ENCODE results near the gene PAQR5. TPM values are rescaled to one million over a fixed set of nuclear protein-coding genes. Genes with fewer than 3 reads are reported as not detected.
A peak's percentile ranks its signal among the peaks of the same experiment; 100 is the strongest.

The PAQR5 gene
- total RNA-seq, 1 donor from 2014 or later, result 0.82 TPM

DNA sequence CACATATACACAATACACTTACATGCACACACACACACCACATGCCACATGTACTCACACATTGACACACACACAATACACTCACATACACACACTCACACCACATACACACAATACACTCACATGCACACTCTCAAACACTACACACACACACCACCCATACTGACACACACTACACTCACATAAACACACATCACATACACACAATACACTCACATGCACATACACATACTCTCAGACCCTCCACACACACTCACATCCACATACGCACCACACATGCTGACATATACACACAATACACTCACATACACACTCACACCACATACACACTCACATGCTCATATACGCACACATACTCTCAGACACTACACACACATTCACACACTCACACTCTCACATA, 87.1 kb downstream of the PAQR5 start:
- DNase-seq (ENCODE audit: low spot score in 2 of 2), result no peak
- no peak for FAIRE-seq

DNA sequence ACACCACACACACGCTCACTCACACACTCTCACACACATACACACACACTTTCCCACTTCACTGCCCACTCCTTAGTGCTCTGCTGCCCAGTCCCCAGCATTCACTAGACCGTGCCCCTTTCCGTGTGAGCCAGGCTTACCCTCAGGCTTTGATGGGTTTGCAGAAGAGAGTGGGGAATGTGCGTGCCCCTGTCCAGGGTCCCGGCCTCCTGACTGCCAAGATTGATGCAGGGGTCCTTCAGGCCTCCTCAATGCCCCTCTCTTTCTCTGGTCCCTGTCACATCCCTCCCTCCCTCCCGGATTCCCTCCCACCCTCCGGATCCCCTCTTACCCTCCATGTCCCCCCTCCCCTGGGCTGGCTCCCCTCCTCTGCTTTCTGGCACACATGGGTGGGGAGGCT, 87.6 kb downstream of the PAQR5 start:
- DNase-seq (ENCODE audit: low spot score in 2 of 2), result no peak
- FAIRE-seq, result no peak

DNA sequence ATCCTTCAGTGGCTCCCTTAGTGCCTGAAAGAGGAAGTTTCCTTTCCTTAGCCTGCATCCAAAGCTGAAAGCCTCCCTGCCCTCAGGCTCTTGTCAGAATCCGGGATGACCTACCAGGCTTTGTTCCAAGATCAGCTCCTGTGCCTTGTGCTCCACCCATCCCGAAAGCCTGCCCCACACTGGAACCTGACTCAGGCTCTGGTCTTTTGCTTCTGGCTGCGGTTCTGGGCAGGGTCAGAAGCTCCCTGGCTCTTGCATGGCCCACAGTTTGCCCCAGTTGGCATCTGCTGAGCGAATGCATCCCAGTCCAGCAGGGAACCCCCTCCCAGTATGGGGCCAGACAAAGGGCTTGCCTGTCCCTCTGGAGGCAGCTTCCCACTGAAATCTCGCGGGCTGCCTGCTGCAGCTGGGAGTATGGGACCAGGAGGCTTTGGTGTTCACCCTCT, 89.6 kb downstream of the PAQR5 start:
- DNase-seq (ENCODE audit: low spot score in 2 of 2), result no peak

DNA sequence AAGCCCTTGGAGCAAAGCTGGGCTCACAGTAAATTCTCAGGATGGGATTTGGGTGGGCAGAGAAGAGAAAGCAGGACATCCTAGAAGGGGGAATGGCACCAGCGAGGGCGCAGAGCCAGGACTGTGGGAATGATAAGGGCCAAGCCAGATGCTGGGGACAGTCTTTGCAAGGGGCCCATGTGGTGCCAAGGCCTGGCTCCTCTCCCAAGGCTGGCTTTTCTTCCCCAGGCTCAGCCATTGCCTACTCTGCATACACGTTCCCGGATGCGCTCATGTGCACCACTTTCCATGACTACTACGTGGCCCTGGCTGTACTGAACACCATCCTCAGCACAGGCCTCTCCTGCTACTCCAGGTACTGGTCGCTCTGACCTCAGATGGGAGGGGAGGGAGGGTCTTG, 90.7 kb downstream of the PAQR5 start:
- no peak for DNase-seq (ENCODE audit: low spot score in 2 of 2)
- no peak for FAIRE-seq

More for the DNA sequence above, 89.6 kb downstream of the PAQR5 start:
- no peak for FAIRE-seq

DNA sequence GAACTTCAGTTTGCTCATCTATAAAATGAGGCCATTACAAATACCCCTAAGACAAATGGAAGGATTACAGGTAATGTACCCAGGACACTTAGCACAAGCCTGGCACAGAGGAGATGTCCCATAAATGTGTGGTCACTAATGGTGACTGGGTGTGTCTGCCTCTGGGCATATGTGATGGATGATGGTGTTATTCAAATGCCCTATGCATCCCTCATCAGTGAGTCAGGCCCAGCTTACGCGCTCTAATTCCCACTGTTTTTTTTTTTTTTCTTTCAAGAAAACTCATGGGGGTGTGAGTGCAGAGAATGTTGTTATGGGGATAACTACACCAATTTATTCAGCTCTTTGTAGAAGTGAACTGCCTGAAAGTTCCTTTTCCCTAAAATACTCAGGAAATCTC, 91.9 kb downstream of the PAQR5 start:
- no peak for FAIRE-seq

DNA sequence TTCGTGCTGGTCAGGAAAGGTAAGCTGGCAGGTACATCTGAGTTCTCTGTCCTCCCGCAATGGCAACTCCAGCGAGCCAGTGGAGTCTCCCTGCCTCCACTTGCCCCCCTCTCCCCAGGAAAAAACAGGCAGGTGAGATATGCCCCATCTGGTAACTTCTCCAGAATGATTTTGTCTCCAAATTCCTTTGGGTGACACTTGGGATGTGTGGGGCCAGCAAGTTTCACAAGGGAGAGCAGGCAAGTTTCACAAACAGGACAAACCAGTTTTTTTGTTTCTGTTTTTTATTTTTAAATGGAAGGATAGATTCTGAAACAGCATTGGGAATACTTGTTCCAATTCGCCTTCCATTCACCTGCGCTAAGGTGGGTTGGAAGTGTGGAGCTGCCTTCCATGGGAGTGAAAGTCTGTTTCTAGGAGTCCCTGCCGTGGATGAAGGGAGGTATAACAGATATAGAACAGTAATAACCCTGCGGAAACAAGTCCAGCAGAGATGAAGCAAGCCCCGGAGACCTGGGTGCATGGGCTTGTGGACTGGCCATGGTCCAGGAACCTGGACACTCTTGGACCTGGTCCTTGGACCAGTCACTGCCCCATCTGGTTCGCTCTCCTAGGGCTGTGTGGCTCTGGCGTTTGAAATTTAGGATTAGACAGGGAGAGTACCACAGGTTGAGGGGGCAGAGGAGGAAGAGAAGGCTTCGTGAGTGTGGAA, 92.5 kb downstream of the PAQR5 start:
- DNase-seq (ENCODE audit: low spot score in 2 of 2) (no peak), FAIRE-seq (no peak)

More for the DNA sequence above, 91.9 kb downstream of the PAQR5 start:
- no peak for DNase-seq (ENCODE audit: low spot score in 2 of 2)

DNA sequence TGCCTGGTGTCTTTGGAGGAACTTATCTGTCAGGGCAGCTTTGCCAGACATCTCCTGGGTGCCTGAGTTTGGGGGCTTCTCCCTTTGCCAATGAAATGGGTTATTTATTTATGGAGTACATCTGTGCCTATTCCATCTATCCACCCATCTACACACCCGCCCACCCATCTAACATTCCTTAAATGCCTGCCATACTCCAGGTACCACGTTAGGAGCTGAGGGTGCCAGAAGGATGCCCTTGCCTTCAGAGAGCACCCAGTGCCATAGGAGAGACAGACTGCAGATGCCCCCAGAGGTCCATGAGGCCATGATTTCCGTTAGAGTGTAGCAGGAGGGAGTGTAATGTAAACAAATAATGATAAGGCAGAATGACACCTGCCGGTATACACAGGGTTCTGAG, 93.6 kb downstream of the PAQR5 start:
- no peak for DNase-seq (ENCODE audit: low spot score in 2 of 2)
- FAIRE-seq, result no peak

DNA sequence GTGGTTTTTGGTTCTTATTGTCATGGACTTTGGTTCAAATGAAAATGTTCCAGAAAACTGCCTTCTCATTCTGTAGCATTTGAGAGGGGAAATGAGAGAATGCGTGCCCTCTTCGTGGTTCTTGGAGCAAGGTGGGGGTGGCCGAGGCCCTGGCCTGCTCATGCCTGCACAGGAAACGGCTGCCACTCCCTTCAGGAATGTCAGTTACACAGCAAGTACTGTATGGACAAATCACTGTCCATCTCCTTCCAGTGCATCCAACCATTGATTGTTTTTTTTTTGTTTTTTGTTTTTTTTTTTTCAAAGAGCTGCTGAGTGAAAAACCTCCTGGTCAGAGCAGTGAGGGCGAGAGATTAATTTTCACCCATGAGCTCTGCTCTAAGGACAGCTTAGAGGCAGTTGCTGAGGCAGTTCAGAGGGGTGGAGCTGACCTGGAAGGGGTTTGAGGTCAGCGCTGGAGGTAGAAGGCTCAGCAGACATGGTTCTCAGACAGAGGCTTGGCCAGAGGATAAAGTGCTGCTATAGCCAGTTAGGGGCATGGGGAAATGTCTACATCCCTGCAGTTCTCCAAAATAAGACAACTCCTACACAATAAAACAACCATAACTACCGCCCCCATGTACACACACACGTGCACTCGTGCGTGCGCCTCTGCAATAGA, 95.2 kb downstream of the PAQR5 start:
- no peak for FAIRE-seq
- DNase-seq (ENCODE audit: low spot score in 2 of 2), result no peak

DNA sequence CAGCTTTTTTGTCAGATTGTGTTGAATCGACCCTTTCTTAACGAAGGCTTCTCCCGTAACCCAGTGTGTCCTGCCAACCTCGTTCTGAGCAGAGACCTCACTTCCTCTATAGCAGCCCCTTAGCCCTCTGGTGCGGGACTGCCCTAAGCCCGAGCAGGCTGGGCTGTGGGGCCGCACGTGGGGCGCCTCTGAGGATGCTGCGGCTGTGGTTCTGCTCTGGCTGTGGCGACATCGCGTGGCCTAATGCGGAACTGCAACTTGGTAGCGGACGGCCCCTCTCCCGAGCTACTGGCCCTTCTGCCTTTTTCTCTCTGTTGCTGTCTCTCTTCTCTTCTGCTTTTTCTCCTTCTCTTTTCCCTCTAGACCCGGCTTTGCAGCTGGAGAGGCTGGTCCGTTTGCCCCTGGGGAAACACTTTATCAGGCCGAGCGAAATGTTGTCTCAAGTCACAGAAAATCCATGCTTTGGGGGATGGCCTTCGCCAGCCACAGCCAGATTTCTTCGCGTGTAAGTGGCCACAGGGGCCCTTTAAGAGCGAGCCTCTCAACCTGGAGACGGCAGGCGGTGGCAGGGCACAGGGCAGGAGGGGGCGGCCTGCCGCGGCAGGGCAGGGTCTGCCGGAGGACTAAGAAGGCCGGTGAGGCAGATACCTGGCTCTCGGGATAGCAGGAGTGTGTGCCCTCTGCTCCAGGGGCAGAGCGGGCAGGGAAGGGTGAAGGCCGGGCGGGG, 96.0 kb downstream of the PAQR5 start:
- DNase-seq (ENCODE audit: low spot score in 2 of 2) (peak; percentile 63 to 89), FAIRE-seq (no peak)

DNA sequence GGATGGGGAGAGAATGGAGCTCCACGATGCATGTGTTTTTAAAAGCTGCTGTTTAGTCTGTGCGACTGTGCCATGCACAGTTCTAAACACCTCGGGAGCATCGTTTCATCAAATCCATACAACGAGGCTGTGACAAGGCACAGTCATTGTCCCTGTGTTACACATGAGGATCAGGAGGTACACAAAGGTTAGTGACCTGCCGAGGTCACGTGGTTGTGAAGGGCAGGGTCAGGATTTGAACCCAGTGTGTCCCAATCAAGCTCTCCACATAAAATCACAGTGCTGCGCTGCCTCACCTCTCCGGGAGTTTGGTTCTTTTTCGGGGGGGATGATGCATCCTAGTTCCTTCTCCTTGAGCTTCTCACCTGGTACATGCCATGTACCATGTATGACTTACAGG, 96.7 kb downstream of the PAQR5 start:
- FAIRE-seq (no peak), DNase-seq (ENCODE audit: low spot score in 2 of 2) (no peak)

DNA sequence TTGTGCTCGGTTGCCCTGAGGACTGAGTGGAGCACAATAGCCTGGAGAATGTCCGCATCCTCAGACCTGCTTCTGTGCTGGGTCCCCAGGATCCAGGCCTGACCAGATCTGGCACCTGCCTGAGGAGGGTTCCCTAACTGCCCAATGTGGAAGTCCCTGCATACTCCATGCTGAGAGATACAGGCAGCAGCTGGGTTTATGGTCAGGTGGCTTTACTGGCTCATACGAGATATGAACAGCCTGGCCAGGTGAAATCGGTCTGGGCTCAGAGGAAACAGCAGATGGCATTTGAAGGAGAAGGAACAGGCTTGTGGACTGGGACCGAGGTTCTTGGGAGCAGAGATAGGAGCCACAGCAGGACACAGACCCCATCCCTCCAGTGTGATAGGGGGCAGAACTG, 97.3 kb downstream of the PAQR5 start:
- FAIRE-seq, result no peak
- DNase-seq (ENCODE audit: low spot score in 2 of 2), result no peak

DNA sequence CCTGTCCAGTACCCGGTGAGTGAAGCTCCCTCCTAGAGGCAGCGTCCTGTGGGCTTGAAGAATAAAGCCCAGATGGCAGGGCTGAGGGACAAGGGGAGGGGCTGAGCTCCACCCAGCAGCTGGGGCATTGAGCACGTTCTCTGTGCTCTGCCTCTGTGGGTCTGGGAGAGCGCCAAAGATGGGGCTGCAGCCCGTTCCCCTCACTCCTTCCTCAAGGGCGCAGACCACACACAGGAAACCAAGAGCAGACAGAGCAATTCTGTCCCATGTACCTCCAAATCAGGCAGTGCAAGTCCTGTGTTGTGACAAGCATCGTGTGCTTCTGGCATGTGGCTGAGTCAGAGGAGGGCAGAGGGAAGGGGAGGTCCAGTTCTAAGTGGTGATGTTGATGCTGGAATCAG, 99.8 kb downstream of the PAQR5 start:
- DNase-seq (ENCODE audit: low spot score in 2 of 2), result no peak
- no peak for FAIRE-seq

DNA sequence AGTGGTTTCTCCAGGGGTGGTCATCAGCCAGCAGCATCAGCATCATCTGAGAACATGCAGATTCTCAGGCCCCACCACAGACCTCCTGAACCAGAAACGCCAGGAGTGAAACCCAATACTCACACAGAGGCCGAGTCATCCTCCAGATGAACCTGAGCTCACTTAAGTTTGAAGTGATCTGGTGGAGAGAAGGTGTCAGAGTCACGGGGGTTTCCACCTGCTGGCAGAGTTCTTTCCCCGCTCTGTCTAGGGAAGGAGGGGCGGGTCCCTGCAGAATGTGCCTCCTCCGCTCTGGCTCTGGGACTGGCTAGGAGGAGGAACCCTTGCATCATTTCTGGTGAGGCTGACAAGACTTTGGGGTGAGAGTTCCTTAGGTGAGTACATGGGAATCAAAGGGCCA, 102.1 kb downstream of the PAQR5 start:
- no peak for DNase-seq (ENCODE audit: low spot score in 2 of 2)
- FAIRE-seq, result no peak

DNA sequence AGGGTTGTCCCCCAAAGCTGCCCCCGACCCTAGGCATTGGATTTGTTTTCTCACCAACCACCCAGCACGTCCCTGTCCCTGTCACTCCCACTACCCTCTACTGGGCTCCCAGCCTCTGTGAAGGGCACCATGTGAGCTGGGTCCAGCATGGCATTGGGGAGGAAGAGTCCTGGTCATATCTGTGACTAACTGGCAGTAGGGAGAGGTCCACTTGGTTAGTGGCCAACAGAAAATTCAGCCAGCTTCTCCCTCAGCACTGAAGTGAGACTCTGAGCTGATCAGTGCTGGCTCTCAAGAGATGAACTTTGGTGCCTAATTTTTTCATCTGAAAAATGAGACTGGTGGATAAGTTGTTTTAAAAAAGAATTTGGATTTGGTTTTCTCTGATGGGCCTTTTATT, 104.1 kb downstream of the PAQR5 start:
- FAIRE-seq (no peak), DNase-seq (ENCODE audit: low spot score in 2 of 2) (no peak)

DNA sequence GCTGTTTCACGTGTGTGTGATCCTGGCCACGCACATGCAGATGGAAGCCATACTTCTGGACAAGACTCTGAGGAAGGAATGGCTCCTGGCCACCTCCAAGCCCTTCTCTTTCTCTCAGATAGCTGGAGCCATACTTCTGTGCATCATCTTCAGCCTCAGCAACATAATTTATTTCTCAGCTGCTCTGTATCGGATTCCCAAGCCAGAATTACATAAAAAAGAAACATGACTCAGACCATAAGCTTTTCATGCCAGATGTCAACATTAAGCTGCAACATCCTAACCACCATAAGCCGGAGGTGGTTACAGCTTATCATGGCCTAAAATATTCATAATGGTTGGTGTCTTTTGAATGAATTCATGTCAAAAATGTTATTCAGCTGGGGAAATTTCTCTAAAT, 104.9 kb downstream of the PAQR5 start:
- no peak for FAIRE-seq

DNA sequence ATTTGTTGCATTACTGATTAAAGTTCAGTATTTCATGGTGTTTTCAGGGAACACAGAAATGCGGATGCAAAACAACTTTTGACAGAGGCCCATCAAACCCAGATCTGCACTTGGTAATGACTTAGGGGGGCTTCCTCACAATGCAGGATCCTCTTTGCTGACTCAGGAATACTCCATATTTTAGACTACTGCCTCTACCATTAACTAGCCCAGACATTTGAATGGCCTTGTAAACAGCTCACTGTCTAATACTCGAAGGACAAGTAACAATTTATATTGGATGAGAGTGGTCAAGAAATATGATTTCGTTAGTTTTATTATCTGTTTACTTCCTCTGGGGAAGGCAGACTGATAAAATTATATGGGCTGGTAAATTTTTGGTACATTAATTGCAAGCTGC, 106.4 kb downstream of the PAQR5 start:
- FAIRE-seq (no peak), DNase-seq (ENCODE audit: low spot score in 2 of 2) (no peak)

More for the DNA sequence above, 104.9 kb downstream of the PAQR5 start:
- no peak for DNase-seq (ENCODE audit: low spot score in 2 of 2)

DNA sequence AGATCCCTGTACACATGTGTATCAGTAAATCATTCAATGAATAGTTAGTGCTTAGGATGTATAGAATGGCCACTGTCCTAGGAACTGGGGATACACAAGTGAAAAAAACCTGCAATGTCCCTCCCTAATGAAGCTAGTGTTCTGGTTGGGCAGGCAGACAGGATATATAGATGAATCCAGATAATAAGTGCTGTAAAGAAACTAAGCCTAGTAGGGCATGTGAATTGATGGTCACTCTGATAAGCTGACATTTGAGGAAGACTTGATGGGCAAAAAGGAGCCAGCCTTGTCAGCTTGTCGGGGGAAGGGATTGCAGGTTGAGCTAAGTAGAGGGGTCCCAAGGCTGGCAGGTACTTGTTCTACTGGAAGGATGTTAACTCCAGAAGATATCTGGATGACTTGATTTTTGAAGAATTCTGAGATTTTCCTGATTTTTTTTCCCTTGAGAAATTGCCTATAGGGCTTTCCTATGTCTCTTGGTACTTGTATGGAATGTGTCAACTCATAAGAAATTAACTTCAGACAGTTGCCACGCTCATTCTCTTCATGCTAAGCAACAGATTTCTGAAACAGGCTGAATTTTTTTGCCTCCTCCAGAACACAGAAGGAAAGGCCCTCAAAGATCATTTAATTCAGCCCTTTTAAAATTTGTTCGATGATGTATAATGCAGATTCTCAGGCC, 109.1 kb downstream of the PAQR5 start:
- DNase-seq (ENCODE audit: low spot score in 2 of 2) (no peak), FAIRE-seq (no peak)

DNA sequence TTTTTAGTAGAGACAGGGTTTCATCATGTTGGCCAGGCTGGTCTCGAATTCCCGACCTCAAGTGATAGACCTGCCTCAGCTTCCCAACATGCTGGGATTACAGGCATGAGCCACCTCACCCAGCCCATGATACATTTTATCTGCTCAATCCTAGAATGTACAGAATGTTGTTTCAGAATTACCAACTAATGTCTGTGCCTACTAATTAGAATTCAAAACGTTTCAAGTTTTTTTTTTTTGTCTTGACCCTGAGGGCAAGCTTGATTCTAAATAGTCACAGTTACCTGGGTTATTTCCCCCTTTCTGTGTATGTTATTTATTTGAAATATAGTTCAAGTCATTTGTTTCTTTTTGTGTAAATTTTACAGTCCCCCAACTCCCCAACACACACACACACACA, 110.1 kb downstream of the PAQR5 start:
- no peak for DNase-seq (ENCODE audit: low spot score in 2 of 2)
- FAIRE-seq, result no peak

DNA sequence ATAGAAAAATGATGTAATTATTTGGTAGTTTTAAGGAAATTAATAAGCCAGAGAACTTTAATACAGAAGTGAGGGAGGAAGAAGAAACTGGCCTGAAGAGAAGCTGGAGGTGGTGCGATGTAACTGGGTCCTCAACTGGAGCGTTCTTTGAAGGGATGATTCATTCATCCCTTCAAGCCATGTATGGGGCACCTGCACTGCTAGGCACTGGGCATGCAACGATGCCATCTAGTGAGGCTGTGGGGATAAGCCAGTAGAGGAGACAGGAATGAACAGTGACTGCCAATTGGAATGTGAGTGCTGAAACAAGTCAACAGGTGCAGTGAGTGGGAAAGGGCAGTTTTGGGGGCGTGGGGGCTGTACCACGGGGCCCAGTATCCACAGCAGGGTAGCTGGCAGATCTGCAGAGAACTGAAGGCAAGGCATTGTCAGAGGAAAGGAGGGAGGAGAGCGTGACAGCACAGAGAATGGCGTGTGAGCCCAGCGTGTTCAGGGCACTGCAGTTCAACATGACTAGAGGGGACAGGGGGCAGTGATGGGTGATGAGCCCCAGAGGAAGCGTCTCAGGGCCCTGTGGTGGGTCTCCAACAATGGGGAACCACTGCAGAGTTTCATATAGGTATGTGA, 111.6 kb downstream of the PAQR5 start:
- DNase-seq (ENCODE audit: low spot score in 2 of 2) (peak in 1 of 2 donors; percentile 51), FAIRE-seq (no peak)

DNA sequence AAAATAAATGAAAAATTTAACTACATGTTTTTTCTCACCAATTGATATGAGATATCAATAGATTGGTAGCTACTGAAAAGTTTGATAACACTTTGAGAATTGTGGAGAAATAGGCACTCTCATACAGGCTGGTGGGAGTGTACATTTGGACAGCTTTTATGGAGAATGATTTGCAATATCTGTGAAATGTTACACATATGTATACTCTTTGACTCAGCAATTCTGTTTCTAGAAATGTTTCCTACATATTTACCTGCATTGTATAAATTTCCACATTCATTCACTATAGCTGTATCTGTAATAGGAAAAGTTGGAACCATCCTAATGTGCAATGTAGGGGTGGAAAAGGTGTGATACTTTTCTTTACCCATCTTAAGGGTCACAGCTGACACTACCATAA, 113.6 kb downstream of the PAQR5 start:
- FAIRE-seq (no peak), DNase-seq (ENCODE audit: low spot score in 2 of 2) (no peak)

DNA sequence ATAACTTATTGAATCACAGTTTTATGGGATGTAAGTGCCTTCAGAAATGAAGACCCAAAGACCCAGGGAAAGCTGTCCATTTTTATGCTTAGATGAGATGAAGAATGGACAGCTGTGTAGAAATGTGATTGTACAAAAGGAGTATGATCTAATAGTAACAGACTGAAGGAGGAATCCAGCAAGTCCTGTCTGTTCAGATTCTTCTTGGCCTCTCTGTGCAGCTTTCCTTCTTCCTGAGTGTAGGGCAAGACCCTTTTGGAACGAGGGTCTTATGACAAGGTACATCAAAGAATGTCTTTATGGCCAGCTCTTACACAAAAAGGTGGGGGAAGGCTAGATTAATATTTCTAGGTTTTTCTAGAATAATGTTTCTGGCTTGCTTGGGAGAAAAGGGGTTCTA, 114.0 kb downstream of the PAQR5 start:
- no peak for FAIRE-seq
- no peak for DNase-seq (ENCODE audit: low spot score in 2 of 2)

Measured in frontal cortex (tissue), 4 donors.